A549 treated with AZD9567 at 1 μM for 4 hours (cell line): Measurements from ENCODE around the gene SLC39A13. TPM values are rescaled to one million over a fixed set of nuclear protein-coding genes. Genes with fewer than 3 reads are reported as not detected.

Source experiments
- total RNA-seq: library from RNA; stranded (reverse); fragments of 200-300 nt; extraction: Qiagen RNA extraction; gene quantifications from 5 replicates; pipeline ENCODE4 v1.2.3, GENCODE V29; 2022; ENCODE audit not compliant: insufficient read depth

Gene SLC39A13
- 41.7 to 59.2 TPM (median 54.4 TPM) in 5 replicates for total RNA-seq

DNA sequence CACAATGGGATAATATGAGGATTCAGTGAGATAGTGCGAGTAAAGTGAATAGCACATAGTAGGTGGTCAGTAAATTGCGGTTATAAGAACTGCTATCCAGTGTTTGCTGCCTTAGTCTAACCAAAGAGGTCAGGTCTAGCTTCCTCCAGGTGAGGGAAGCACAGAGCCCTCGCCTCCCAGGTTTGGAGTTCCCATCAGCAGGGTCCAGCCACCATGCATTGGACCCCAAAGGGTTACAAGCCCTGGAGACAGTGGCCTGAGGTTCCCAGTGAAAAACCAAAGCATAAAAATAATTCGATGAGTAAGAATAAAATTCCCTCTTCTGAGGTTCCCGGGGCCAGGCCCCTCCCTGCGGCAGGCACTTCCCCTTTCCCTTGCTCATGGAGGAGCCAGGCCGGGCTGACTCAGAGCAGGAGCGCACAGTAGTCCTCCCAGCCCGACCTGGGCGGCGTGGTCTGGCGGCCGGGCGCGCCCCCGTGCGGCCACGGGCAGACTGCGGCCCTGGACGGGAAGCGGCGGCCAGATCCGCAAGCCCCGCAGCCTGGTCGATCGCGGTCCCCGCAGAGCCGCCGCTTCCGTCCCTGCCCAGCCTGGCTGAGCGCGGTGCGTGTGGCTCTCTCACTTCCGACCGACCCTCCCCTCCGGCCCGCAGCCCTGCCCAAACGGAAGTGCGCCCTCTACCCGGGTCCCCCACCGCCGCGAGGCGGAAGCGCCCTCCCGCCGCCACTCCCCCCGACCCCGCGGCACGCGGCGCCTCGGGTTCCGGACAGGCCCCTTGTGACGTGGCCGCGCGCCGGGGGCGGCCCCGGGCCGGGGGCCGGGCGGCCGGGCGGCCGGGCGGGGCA lies at the start of gene SLC39A13:
Gene SLC39A13, plus strand, starts transcription at position 845 of the 845 bp plus-strand sequence. CDS start 1,505 bp downstream, outside the sequence.

DNA sequence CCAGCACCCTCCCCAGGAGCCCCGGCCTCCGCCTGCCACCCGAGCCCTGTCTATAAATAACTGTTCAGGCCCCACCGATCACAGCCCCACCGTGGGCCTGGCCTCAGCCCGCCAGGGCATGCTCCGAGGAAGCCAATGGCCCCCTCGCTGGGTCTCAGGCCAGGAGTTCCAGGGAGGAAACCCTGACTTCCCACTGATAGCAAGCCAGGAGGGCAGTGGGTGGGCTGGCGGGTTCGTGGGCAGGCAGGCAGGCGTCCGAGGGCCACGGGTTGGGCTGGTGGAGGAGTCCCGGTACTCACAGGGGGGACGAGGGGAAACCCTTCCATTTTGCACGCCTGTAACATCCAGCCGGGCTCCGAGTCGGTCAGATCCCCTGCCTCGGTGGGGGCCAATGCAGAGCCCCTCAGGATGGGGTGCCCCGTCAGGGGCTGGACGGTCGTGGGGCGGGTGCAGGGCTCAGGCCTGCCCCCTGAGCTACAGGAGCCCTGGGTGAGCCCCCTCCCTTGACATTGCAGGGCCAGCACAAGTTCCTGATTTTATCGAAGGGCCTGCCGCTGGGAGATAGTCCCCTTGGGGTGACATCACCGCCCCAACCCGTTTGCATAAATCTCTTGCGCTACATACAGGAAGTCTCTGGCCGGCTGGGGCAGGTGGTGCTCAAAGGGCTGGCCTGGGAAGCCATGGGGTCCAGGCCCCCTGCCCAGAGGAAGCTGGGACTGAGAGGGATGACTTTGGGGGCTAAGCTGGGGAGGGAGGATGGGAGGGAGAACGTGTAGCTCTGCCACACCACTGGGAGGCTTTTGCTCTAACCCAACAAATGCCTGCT lies 30.2 kb upstream of the SLC39A13 start, which contains the start of gene SPI1:
Gene SPI1, minus strand, starts transcription at position 538 of the 826 bp plus-strand sequence. Its CDS starts 194 bp downstream, at position 344.

DNA sequence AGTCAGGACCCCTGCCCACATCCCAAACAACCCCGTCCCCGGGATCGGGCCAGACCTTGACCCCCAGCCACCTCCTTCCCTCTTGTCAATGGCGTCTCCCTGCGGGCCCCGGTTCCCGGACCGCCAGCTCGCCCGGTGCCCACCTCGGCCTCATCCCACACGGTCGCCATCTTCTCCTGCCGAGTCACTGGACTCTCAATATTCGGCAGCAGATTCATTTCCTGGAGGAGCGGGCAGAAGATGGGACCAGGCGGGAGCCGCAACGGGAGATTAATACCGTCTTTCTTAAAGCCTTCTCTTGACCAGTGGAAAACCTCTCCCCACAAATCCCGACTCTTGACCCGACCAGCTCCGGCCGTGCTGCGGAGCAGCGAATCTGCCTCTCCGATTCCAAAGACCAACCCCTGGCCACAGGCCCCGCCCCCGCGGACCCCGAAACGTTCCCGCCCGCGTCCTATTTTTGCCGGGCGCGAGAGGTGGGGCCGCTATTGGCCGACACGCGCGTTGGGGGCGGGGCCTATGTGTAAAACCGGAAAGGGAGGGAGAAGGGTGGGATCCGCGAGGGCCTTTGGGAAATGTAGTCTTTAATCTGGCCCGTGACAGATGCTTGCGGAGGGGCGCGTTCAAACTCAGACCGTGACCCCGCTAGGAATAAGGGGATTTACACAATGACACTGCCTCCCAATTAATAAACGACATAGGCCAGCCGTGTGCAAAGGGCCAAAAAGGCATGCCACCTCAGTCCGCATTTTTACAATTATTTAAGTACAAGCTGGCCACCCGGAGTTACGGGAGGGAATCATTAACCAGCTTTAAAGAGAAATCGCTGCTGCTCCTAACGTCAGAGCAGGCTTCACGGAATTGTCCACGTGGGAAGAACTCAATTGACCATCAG lies 17.9 kb downstream of the SLC39A13 start, which contains the start of gene PSMC3:
Gene PSMC3, minus strand, starts transcription at position 378 of the 895 bp plus-strand sequence. Its CDS starts 160 bp downstream, at position 218.

DNA sequence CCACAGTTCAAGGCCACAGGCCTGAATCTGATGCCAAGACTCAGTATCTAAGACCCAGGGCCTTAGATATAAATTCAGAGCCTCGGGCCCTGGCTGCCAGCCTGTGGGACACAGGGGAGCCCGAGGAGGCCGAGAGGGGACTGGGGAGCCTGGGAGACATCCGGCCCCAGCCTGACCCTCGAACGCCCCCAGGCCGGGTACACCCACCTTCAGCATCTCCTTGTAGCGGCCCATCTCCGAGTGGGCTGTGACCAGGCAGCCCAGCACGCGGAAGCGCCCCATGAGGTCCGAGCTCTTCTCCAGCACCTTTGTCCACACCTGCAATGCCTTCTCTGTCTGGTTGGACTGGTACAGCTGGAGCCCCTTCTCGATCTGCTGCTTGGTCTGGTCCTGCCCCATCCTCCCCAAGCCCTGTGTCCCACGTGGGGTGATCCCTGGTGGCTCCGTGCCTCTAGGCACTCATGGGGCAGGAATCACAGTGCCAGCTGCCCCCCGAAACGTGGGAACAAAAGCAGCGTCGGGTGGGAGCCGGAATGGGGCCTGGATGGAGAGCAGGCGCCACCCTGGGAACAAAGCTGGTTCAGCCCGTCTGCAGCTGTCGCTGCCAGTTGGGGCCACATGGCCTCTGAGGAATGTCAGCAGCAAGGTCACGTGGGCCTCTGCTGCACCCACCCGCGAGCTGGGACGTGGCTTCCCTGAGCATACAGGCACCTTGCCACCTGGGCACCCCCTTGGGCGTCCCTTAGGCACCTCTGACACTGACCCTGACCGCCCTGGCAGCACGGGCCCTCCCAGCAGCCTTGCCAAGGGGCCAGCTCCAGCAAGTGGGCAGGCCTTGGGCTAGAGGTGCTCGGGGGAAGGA lies 40.4 kb downstream of the SLC39A13 start, which contains the start of gene RAPSN:
Gene RAPSN, minus strand, starts transcription at position 571 of the 862 bp plus-strand sequence. Its CDS starts 172 bp downstream, at position 399.

Other genes starting within 250 kb of the SLC39A13 start
- gene ARFGAP2, start 231.7 kb upstream of the SLC39A13 start, total RNA-seq: 27.8 to 42.9 TPM (median 29.6 TPM) in 5 replicates
- 17.6 to 27.9 TPM (median 24.1 TPM) in 5 replicates for gene PACSIN3, start 222.2 kb upstream of the SLC39A13 start, total RNA-seq
- 73.7 to 86.2 TPM (median 76.6 TPM) in 5 replicates for gene DDB2, start 193.6 kb upstream of the SLC39A13 start, total RNA-seq
- gene ACP2, start 159.8 kb upstream of the SLC39A13 start, total RNA-seq: 22.3 to 23.0 TPM (median 22.9 TPM) in 5 replicates
- 6.5 to 12.5 TPM (median 11.3 TPM) in 5 replicates for gene NR1H3, start 150.6 kb upstream of the SLC39A13 start, total RNA-seq
- 19.1 to 23.8 TPM (median 22.4 TPM) in 5 replicates for gene MADD, start 138.5 kb upstream of the SLC39A13 start, total RNA-seq
- gene MYBPC3, start 55.9 kb upstream of the SLC39A13 start, total RNA-seq: 0.05 to 0.09 TPM (median 0.05 TPM) in 4 of 5 replicates, not detected in the other
- 0.09 to 0.13 TPM (median 0.11 TPM) in 3 of 5 replicates, not detected in the others for gene SPI1, start 30.0 kb upstream of the SLC39A13 start, total RNA-seq
- 178 to 312 TPM (median 192 TPM) in 5 replicates for gene PSMC3, start 17.8 kb downstream of the SLC39A13 start, total RNA-seq
- 0.11 to 0.45 TPM (median 0.26 TPM) in 4 of 5 replicates, not detected in the other for gene RAPSN, start 40.5 kb downstream of the SLC39A13 start, total RNA-seq
- gene CELF1, start 144.5 kb downstream of the SLC39A13 start, total RNA-seq: 46.1 to 70.6 TPM (median 47.7 TPM) in 5 replicates
- gene PTPMT1, start 157.0 kb downstream of the SLC39A13 start, total RNA-seq: 49.8 to 82.8 TPM (median 75.8 TPM) in 5 replicates
- 16.1 to 22.1 TPM (median 16.2 TPM) in 5 replicates for gene KBTBD4, start 170.4 kb downstream of the SLC39A13 start, total RNA-seq
- gene NDUFS3, start 170.5 kb downstream of the SLC39A13 start, total RNA-seq: 114 to 141 TPM (median 141 TPM) in 5 replicates
- gene FAM180B, start 178.1 kb downstream of the SLC39A13 start, total RNA-seq: 0.06 TPM in 2 of 5 replicates, not detected in the others
- 0.07 to 0.19 TPM (median 0.08 TPM) in 3 of 5 replicates, not detected in the others for gene C1QTNF4, start 185.8 kb downstream of the SLC39A13 start, total RNA-seq
- 128 to 156 TPM (median 136 TPM) in 5 replicates for gene MTCH2, start 234.0 kb downstream of the SLC39A13 start, total RNA-seq